GM21723 (cell line): Measurements from ENCODE around the gene ATP1A1.

Experiments
- ATAC-seq: cut with Tn5 transposase; IDR thresholded peaks from one replicate; pipeline ENCODE4 v1.9.1; 2021; ENCODE audit warnings: mild to moderate bottlenecking, moderate library complexity; ENCODE audit not compliant: unreplicated experiment

The ATP1A1 gene

GRCh38 chr1:116389013-116389412 is 16.0 kb downstream of the ATP1A1 start:
- ATAC-seq: no peak

- ATAC-seq: no peak
Measured at GRCh38 chr1:116389686-116390085, 16.6 kb downstream of the ATP1A1 start.

GRCh38 chr1:116390195-116390594 is 17.2 kb downstream of the ATP1A1 start:
- peak; percentile 82 for ATAC-seq

- no peak for ATAC-seq
Measured at GRCh38 chr1:116391185-116391584, 18.1 kb downstream of the ATP1A1 start.

GRCh38 chr1:116392717-116393404 is 19.8 kb downstream of the ATP1A1 start:
- ATAC-seq: no peak

GRCh38 chr1:116393792-116394191 is 20.7 kb downstream of the ATP1A1 start:
- ATAC-seq: no peak

- ATAC-seq: no peak
Measured at GRCh38 chr1:116394270-116394669, 21.2 kb downstream of the ATP1A1 start.

GRCh38 chr1:116396769-116397168 is 23.7 kb downstream of the ATP1A1 start:
- ATAC-seq: no peak

- ATAC-seq: no peak
Measured at GRCh38 chr1:116397728-116398127, 24.7 kb downstream of the ATP1A1 start.

- ATAC-seq: no peak
Measured at GRCh38 chr1:116400780-116401179, 27.7 kb downstream of the ATP1A1 start.

- no peak for ATAC-seq
Measured at GRCh38 chr1:116401646-116402176, 28.7 kb downstream of the ATP1A1 start.

GRCh38 chr1:116402333-116402732 is 29.3 kb downstream of the ATP1A1 start:
- ATAC-seq: no peak

GRCh38 chr1:116403496-116404136 is 30.6 kb downstream of the ATP1A1 start:
- ATAC-seq: no peak

- ATAC-seq: no peak
Measured at GRCh38 chr1:116404699-116405098, 31.7 kb downstream of the ATP1A1 start.

- ATAC-seq: no peak
Measured at GRCh38 chr1:116405241-116406135, 32.4 kb downstream of the ATP1A1 start.

- no peak for ATAC-seq
Measured at GRCh38 chr1:116407033-116407432, 34.0 kb downstream of the ATP1A1 start.

GRCh38 chr1:116408193-116408592 is 35.1 kb downstream of the ATP1A1 start:
- ATAC-seq: no peak

- ATAC-seq: no peak
Measured at GRCh38 chr1:116408803-116409720, 36.0 kb downstream of the ATP1A1 start.

- no peak for ATAC-seq
Measured at GRCh38 chr1:116409751-116410191, 36.7 kb downstream of the ATP1A1 start.

GRCh38 chr1:116411784-116412479 is 38.9 kb downstream of the ATP1A1 start:
- ATAC-seq: no peak
